Upper lobe of left lung (tissue), 4 donors: ENCODE measurements around the gene ASTN2.

Source experiments
- EP300 ChIP-seq, 4 donors: sonication (generic); formaldehyde crosslinking; IDR thresholded peaks; one replicate each; pipeline ENCODE4 v1.5.1; 2017; ENCODE audit warnings: antibody characterized with exemption in 4 of 4, control low read depth in 2 of 4
- POLR2A ChIP-seq, 4 donors: fragments of 450-650 bp; IDR thresholded peaks; one replicate each; pipeline ENCODE4 v1.5.1; 2016 to 2017; ENCODE audit warnings: antibody characterized with exemption in 4 of 4, mild to moderate bottlenecking in 2 of 4
- TF ChIP-seq, protein P1 (sequence below), 6 experiments: fragments of 450-650 bp in 4 of 6; fragments of 200-600 bp in 2 of 6; sonication (generic) in 2 of 6; IDR thresholded peaks; one replicate each; pipeline ENCODE4 v1.5.1; 2016 to 2019; ENCODE audit warnings: antibody characterized with exemption in 6 of 6

DNA sequence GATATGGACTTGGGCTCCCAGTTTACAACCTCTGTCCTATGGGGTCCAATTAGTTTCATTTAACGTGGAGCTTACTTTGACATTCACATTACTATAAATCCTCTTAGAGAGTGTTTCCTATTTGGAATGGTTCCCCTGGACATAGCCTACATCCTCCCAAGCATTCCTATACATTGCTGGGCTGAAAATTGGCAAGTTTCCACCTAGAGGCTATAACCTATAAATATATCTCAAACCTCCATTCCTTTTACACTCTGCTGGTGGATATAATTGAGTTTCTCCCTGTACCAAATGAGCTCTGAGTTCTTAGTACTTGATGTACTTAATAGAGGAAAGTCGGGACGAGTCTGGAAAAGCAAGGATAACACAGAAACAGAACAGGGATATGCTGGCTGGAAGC, 172.8 kb downstream of the ASTN2 start:
- TF ChIP-seq, protein P1, sequence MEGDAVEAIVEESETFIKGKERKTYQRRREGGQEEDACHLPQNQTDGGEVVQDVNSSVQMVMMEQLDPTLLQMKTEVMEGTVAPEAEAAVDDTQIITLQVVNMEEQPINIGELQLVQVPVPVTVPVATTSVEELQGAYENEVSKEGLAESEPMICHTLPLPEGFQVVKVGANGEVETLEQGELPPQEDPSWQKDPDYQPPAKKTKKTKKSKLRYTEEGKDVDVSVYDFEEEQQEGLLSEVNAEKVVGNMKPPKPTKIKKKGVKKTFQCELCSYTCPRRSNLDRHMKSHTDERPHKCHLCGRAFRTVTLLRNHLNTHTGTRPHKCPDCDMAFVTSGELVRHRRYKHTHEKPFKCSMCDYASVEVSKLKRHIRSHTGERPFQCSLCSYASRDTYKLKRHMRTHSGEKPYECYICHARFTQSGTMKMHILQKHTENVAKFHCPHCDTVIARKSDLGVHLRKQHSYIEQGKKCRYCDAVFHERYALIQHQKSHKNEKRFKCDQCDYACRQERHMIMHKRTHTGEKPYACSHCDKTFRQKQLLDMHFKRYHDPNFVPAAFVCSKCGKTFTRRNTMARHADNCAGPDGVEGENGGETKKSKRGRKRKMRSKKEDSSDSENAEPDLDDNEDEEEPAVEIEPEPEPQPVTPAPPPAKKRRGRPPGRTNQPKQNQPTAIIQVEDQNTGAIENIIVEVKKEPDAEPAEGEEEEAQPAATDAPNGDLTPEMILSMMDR (IDR thresholded peaks at IDR 0.05): no peak
- TF ChIP-seq POLR2A (IDR thresholded peaks at IDR 0.05): no peak
- TF ChIP-seq EP300 (IDR thresholded peaks at IDR 0.05): no peak
